Tibial nerve (tissue), 4 donors: ENCODE measurements around the gene GPC6.

Source experiments
- EP300 ChIP-seq, 2 donors: sonication (generic); formaldehyde crosslinking; IDR thresholded peaks; one replicate each; pipeline ENCODE4 v1.6.1; 2017; ENCODE audit warnings: antibody characterized with exemption in 2 of 2, mild to moderate bottlenecking in 1 of 2
- POLR2A ChIP-seq, 2 donors: fragments of 450-650 bp; IDR thresholded peaks; one replicate each; pipeline ENCODE4 v1.6.1; 2017; ENCODE audit warnings: antibody characterized with exemption in 2 of 2, mild to moderate bottlenecking in 2 of 2, moderate library complexity in 2 of 2
- TF ChIP-seq, protein P1 (sequence below), 5 experiments: fragments of 200-600 bp in 3 of 5; fragments of 450-650 bp in 2 of 5; sonication (generic) in 3 of 5; IDR thresholded peaks; one replicate each; pipeline ENCODE4 v1.5.1; 2016 to 2019; ENCODE audit warnings: antibody characterized with exemption in 5 of 5, mild to moderate bottlenecking in 3 of 5, moderate library complexity in 2 of 5

DNA sequence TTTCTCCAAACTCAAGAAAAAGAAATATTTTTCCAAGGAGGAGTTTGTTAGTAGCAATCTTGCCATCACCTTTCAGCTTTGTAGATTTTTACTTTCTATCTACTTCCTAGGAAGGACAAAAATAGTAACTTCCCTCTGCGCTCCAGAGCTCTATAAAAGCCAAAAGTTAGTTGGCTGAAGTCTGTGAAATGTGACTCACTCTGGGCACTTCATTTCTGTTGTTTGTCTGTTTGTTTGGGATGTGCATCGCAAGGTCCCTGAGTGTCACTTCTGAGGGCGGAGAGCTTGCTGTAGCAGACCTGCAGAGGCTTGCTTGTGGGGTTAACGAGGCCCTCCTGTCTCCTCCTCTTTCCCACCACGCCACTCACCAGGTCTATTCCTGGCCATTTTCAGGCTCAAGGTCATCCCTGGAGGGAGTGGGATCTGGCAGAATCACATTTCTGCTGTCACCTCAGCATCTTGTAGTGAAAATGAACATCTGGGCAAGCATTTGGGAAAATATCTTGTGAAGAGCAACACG lies 307.6 kb downstream of the GPC6 start:
- TF ChIP-seq, protein P1, sequence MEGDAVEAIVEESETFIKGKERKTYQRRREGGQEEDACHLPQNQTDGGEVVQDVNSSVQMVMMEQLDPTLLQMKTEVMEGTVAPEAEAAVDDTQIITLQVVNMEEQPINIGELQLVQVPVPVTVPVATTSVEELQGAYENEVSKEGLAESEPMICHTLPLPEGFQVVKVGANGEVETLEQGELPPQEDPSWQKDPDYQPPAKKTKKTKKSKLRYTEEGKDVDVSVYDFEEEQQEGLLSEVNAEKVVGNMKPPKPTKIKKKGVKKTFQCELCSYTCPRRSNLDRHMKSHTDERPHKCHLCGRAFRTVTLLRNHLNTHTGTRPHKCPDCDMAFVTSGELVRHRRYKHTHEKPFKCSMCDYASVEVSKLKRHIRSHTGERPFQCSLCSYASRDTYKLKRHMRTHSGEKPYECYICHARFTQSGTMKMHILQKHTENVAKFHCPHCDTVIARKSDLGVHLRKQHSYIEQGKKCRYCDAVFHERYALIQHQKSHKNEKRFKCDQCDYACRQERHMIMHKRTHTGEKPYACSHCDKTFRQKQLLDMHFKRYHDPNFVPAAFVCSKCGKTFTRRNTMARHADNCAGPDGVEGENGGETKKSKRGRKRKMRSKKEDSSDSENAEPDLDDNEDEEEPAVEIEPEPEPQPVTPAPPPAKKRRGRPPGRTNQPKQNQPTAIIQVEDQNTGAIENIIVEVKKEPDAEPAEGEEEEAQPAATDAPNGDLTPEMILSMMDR (IDR thresholded peaks at IDR 0.05) = no peak
- TF ChIP-seq EP300 (IDR thresholded peaks at IDR 0.05) = no peak
- no peak for TF ChIP-seq POLR2A (IDR thresholded peaks at IDR 0.05)
